H1 (cell line): ENCODE results near the gene KLF14. TPM values are rescaled to one million over a fixed set of nuclear protein-coding genes. Genes with fewer than 3 reads are reported as not detected.

Source experiments
- CTCF ChIA-PET: fragments of 300-600 bp; sonication (Branson Sonifier 250); formaldehyde crosslinking; loops from one replicate; lab custom pipeline; 2021; ENCODE audit not compliant: partially characterized antibody; lab: Charles Lee
- POLR2A ChIA-PET: fragments of 300-600 bp; sonication (Branson Sonifier 250); formaldehyde crosslinking; loops from one replicate; lab custom pipeline; 2021; ENCODE audit warnings: inconsistent platforms; ENCODE audit not compliant: partially characterized antibody; lab: Charles Lee
- DNase-seq, 2 experiments: peaks; one replicate each; pipeline versions ENCODE4 v3.0.0 to v3.0.0-alpha.2; 2010 to 2022; ENCODE audit warnings: low spot score in 2 of 2, low read depth in 1 of 2, mixed read lengths in 1 of 2
- FAIRE-seq: peaks from 2 replicates; lab custom pipeline; 2011; peaks lifted over from hg19 to GRCh38; lab: Jason Lieb, UNC
- H2AFZ ChIP-seq: 2 replicates; pipeline ENCODE4 v1.8.1; 2012; ENCODE audit warnings: low read length, inconsistent platforms
- H2AK5ac ChIP-seq: 2 replicates; pipeline ENCODE4 v1.6.1; 2013; ENCODE audit warnings: low read depth, low read length
- H2BK120ac ChIP-seq: replicated peaks from 2 replicates; pipeline ENCODE3; 2013; ENCODE audit warnings: low read depth, low read length, inconsistent platforms
- H2BK12ac ChIP-seq: 2 replicates; pipeline ENCODE4 v1.6.1; 2013; ENCODE audit warnings: low read depth, low read length
- H2BK15ac ChIP-seq: 2 replicates; pipeline ENCODE4 v1.6.1; 2013; ENCODE audit warnings: low read length
- H2BK20ac ChIP-seq: 2 replicates; pipeline ENCODE4 v1.6.1; 2013; ENCODE audit warnings: low read length
- H2BK5ac ChIP-seq: 2 replicates; pipeline ENCODE4 v1.6.1; 2013; ENCODE audit warnings: low read depth, low read length
- H3K14ac ChIP-seq: 2 replicates; pipeline ENCODE4 v1.6.1; 2013; ENCODE audit warnings: inconsistent platforms; ENCODE audit not compliant: insufficient read length
- H3K18ac ChIP-seq: 2 replicates; pipeline ENCODE4 v1.6.1; 2013; ENCODE audit warnings: low read length; ENCODE audit errors: extremely low read depth
- H3K23ac ChIP-seq: 2 replicates; pipeline ENCODE4 v1.6.1; 2013; ENCODE audit warnings: inconsistent platforms; ENCODE audit not compliant: insufficient read length
- H3K23me2 ChIP-seq: 2 replicates; pipeline ENCODE4 v1.6.1; 2013; ENCODE audit warnings: low read depth, low read length
- H3K27ac ChIP-seq: 2 replicates; pipeline ENCODE4 v1.6.1; 2011; ENCODE audit warnings: low read depth, low read length, inconsistent platforms
- H3K27me3 ChIP-seq, 4 experiments: replicated peaks in 1 of 4; 1 replicate in 1 of 4; 2 replicates in 3 of 4; pipeline versions ENCODE4 v1.6.1 to v1.8.1; 2011 to 2013; ENCODE audit warnings: low read length in 3 of 4, mild to moderate bottlenecking in 3 of 4, inconsistent platforms in 2 of 4, mixed read lengths in 2 of 4, moderate library complexity in 1 of 4; ENCODE audit not compliant: control insufficient read depth in 3 of 4, insufficient read depth in 3 of 4; ENCODE audit errors: extremely low read depth in 1 of 4
- H3K36me3 ChIP-seq, 4 experiments: 2 replicates each; pipeline versions ENCODE4 v1.6.1 to v1.8.1; 2011 to 2013; ENCODE audit warnings: mild to moderate bottlenecking in 4 of 4, low read length in 3 of 4, moderate library complexity in 2 of 4, control low read depth in 1 of 4, inconsistent platforms in 1 of 4; ENCODE audit not compliant: insufficient read depth in 4 of 4, control insufficient read depth in 2 of 4
- H3K4ac ChIP-seq: replicated peaks from 2 replicates; pipeline ENCODE3; 2013; ENCODE audit warnings: low read length, low read depth, mixed read lengths, inconsistent platforms; ENCODE audit not compliant: insufficient read length
- H3K4me1 ChIP-seq, 4 experiments: replicated peaks in 1 of 4; 1 replicate in 1 of 4; 2 replicates in 3 of 4; pipeline versions ENCODE4 v1.6.1 to v1.8.1; 2011 to 2013; ENCODE audit warnings: low read length in 3 of 4, inconsistent platforms in 2 of 4, mixed read lengths in 1 of 4; ENCODE audit not compliant: insufficient read depth in 4 of 4, control insufficient read depth in 3 of 4
- H3K4me2 ChIP-seq, 2 experiments: 2 replicates each; pipeline versions ENCODE4 v1.6.1 to v1.8.1; 2011 to 2013; ENCODE audit warnings: low read depth in 2 of 2, low read length in 2 of 2, control low read depth in 1 of 2, inconsistent platforms in 1 of 2, mild to moderate bottlenecking in 1 of 2; ENCODE audit not compliant: insufficient read depth in 1 of 2
- H3K4me3 ChIP-seq, 4 experiments: fragments of 200-600, 300-600 bp in 1 of 4; sonication (generic), shearing (Covaris generic), sonication (Bioruptor Twin) in 1 of 4; 2 replicates each; pipeline versions ENCODE4 v1.5.1 to v1.8.1; 2011 to 2016; ENCODE audit warnings: low read length in 4 of 4, low read depth in 3 of 4, control low read depth in 2 of 4, inconsistent platforms in 2 of 4, mild to moderate bottlenecking in 2 of 4, mixed read lengths in 1 of 4, moderate library complexity in 1 of 4; ENCODE audit not compliant: insufficient read depth in 2 of 4; ENCODE audit errors: extremely low read depth in 1 of 4
- H3K56ac ChIP-seq: replicated peaks from 2 replicates; pipeline ENCODE3; 2013; ENCODE audit warnings: low read depth, mild to moderate bottlenecking, mixed read lengths, low read length, inconsistent platforms; ENCODE audit not compliant: insufficient read length
- H3K79me1 ChIP-seq: 2 replicates; pipeline ENCODE4 v1.6.1; 2013; ENCODE audit warnings: low read depth, low read length, control low read depth
- H3K79me2 ChIP-seq, 2 experiments: 2 replicates each; pipeline versions ENCODE4 v1.6.1 to v1.8.1; 2012 to 2013; ENCODE audit warnings: low read length in 2 of 2, mild to moderate bottlenecking in 2 of 2, inconsistent platforms in 1 of 2; ENCODE audit not compliant: insufficient read depth in 2 of 2, control insufficient read depth in 1 of 2
- H3K9ac ChIP-seq, 4 experiments: replicated peaks in 1 of 4; 1 replicate in 1 of 4; 2 replicates in 3 of 4; pipeline versions ENCODE4 v1.6.1 to v1.8.1; 2011 to 2013; ENCODE audit warnings: low read depth in 3 of 4, low read length in 3 of 4, control low read depth in 2 of 4, mild to moderate bottlenecking in 2 of 4, moderate library complexity in 2 of 4, inconsistent platforms in 1 of 4; ENCODE audit errors: extremely low read depth in 1 of 4
- H3K9me3 ChIP-seq, 2 experiments: 2 replicates each; pipeline versions ENCODE4 v1.6.1 to v1.8.1; 2012 to 2013; ENCODE audit warnings: mild to moderate bottlenecking in 2 of 2, moderate library complexity in 2 of 2, control low read depth in 1 of 2, inconsistent platforms in 1 of 2, low read depth in 1 of 2, low read length in 1 of 2, mixed read lengths in 1 of 2; ENCODE audit not compliant: insufficient read depth in 2 of 2
- H4K20me1 ChIP-seq, 2 experiments: replicated peaks in 1 of 2; 2 replicates each; pipeline versions ENCODE3 to v1.8.1; 2011 to 2013; ENCODE audit warnings: inconsistent platforms in 2 of 2, low read length in 2 of 2, mild to moderate bottlenecking in 1 of 2; ENCODE audit not compliant: insufficient read depth in 2 of 2, control insufficient read depth in 1 of 2
- H4K5ac ChIP-seq: 2 replicates; pipeline ENCODE4 v1.6.1; 2013; ENCODE audit warnings: low read length, low read depth, mixed read lengths, inconsistent platforms; ENCODE audit not compliant: insufficient read length
- H4K8ac ChIP-seq: 2 replicates; pipeline ENCODE4 v1.8.0; 2013; ENCODE audit warnings: mild to moderate bottlenecking, moderate library complexity, low read length, inconsistent platforms; ENCODE audit not compliant: insufficient read depth; ENCODE audit errors: extremely low read depth
- H4K91ac ChIP-seq: replicated peaks from 2 replicates; pipeline ENCODE3; 2013; ENCODE audit warnings: low read length, mixed read lengths, inconsistent platforms; ENCODE audit not compliant: insufficient read length
- ASH2L ChIP-seq: fragments of 200-600, 300-600 bp; sonication (generic); IDR thresholded peaks from one replicate; pipeline ENCODE4 v1.7.1; 2017; ENCODE audit warnings: low read length
- CBX8 ChIP-seq: fragments of 300-800, 300-1000 bp; sonication (generic); IDR thresholded peaks from 2 replicates; pipeline ENCODE4 v1.7.1; 2016; ENCODE audit warnings: low read depth, low read length, borderline replicate concordance
- CREB1 ChIP-seq: IDR thresholded peaks from 2 replicates; pipeline ENCODE4 v1.6.1; 2012; ENCODE audit warnings: inconsistent platforms
- FOSL1 ChIP-seq: IDR thresholded peaks from 2 replicates; pipeline ENCODE4 v1.6.1; 2011; ENCODE audit warnings: mild to moderate bottlenecking, low read depth, low read length, moderate library complexity; ENCODE audit not compliant: insufficient read depth
- KDM1A ChIP-seq: fragments of 200-600, 300-600 bp; sonication (generic); IDR thresholded peaks from 2 replicates; pipeline ENCODE4 v1.7.1; 2016; ENCODE audit warnings: mild to moderate bottlenecking, low read length, borderline replicate concordance
- NANOG ChIP-seq: IDR thresholded peaks from 2 replicates; pipeline ENCODE4 v1.6.1; 2011; ENCODE audit warnings: low read length, low read depth, mild to moderate bottlenecking, inconsistent platforms; ENCODE audit not compliant: insufficient read depth, poor library complexity, severe bottlenecking
- NRF1 ChIP-seq: IDR thresholded peaks from 2 replicates; pipeline ENCODE4 v1.6.1; 2011; ENCODE audit warnings: mild to moderate bottlenecking, low read depth, low read length, improper control_type of control experiment
- RAD21 ChIP-seq, 2 experiments: IDR thresholded peaks in 1 of 2; conservative IDR thresholded peaks in 1 of 2; 2 replicates each; pipeline ENCODE4 v1.6.1; 2011; ENCODE audit warnings: low read depth in 2 of 2, low read length in 2 of 2, improper control_type of control experiment in 1 of 2, inconsistent platforms in 1 of 2, mild to moderate bottlenecking in 1 of 2, moderate library complexity in 1 of 2
- RXRA ChIP-seq: IDR thresholded peaks from 2 replicates; pipeline ENCODE4 v1.6.1; 2011; ENCODE audit warnings: low read depth, mild to moderate bottlenecking, low read length, moderate library complexity; ENCODE audit not compliant: insufficient read depth
- SAP30 ChIP-seq: fragments of 300-600 bp; sonication (generic); IDR thresholded peaks from 2 replicates; pipeline ENCODE4 v1.7.1; 2012; ENCODE audit warnings: low read length, moderate library complexity, mild to moderate bottlenecking, inconsistent platforms; ENCODE audit not compliant: insufficient read depth, insufficient replicate concordance
- SIN3A ChIP-seq, 2 experiments: IDR thresholded peaks in 1 of 2; conservative IDR thresholded peaks in 1 of 2; 2 replicates each; pipeline ENCODE4 v1.6.1; 2011 to 2012; ENCODE audit warnings: low read length in 2 of 2, improper control_type of control experiment in 1 of 2, low read depth in 1 of 2, mild to moderate bottlenecking in 1 of 2
- SIX5 ChIP-seq: IDR thresholded peaks from 2 replicates; pipeline ENCODE4 v1.6.1; 2011; ENCODE audit warnings: mild to moderate bottlenecking, low read depth, low read length
- SP4 ChIP-seq: IDR thresholded peaks from 2 replicates; pipeline ENCODE4 v1.6.1; 2012; ENCODE audit warnings: low read length, inconsistent platforms
- TEAD4 ChIP-seq: IDR thresholded peaks from 2 replicates; pipeline ENCODE4 v1.6.1; 2012; ENCODE audit warnings: low read depth, low read length, inconsistent platforms, mixed read lengths
- WGBS, 2 experiments: shearing (Covaris generic) in 1 of 2; methylation state at CpG; one replicate each; pipeline versions ENCODE4 v1.1.6 to v1.1.7; 2013 to 2015; ENCODE audit warnings: low lambda C conversion rate in 2 of 2, mixed read lengths in 2 of 2, inconsistent platforms in 1 of 2, low coverage in 1 of 2, missing lambda C conversion rate in 1 of 2; ENCODE audit not compliant: insufficient replicate concordance in 2 of 2, insufficient coverage in 1 of 2, insufficient read length in 1 of 2; ENCODE audit errors: extremely low coverage in 1 of 2, missing lambda C conversion rate in 1 of 2; 5-methylcytosine and 5-hydroxymethylcytosine counted together
- polyA plus RNA-seq, 7 experiments: library from polyadenylated mRNA; depleted of rRNA in 3 of 7; stranded (reverse) in 5 of 7; unstranded in 2 of 7; fragments of >200 nt in 5 of 7; fragments of 200-250 nt in 2 of 7; gene quantifications; 1 replicate in 5 of 7; 2 replicates in 1 of 7; 4 replicates in 1 of 7; pipeline versions ENCODE4 v1.2.1 to v1.2.3, GENCODE V29; 2011 to 2013; ENCODE audit warnings: missing spikeins in 2 of 7, mixed read lengths in 2 of 7
- total RNA-seq: library from RNA; stranded (reverse); fragmentation: NEBNext Ultra II Directional; extraction: Animal tissue kit (Norgen Biotek cat#: 25700); gene quantifications from 2 replicates; pipeline ENCODE4 v1.2.1, GENCODE V29; 2021

KLF14 gene
- total and polyA plus RNA-seq, 2 of the 8 experiments (the other 6 are each of a cell fraction or from before 2014, with no cell fraction given), result 0.02 TPM; not detected in 1

GRCh38 chr7:130723784-130724183, 10.2 kb downstream of the KLF14 start:
- H4K5ac ChIP-seq, result no peak overlapping the region
- no peaks in the 10 kb centered on the region for H3K79me2 ChIP-seq
- H4K91ac ChIP-seq, result no peak overlapping the region
- 0 out of 2 replicates have a peak overlapping the region, but pooled peaks have one; percentile 29 for H2AFZ ChIP-seq
- DNase-seq (no peak), FAIRE-seq (no peak)
- H2BK120ac ChIP-seq, result no peak overlapping the region
- no peaks in the 10 kb centered on the region for H3K79me1 ChIP-seq
- H3K4me1 ChIP-seq, result peaks cover 0 to 3% (median 0%) of the 10 kb centered on the region in 4 experiments; a peak in 1 of 7 replicates
- no peak overlapping the region for H3K4me3 ChIP-seq
- no peak overlapping the region for H3K9ac ChIP-seq
- H2BK20ac ChIP-seq, result no peak overlapping the region
- H3K14ac ChIP-seq, result no peak overlapping the region
- no peak overlapping the region for H4K8ac ChIP-seq
- ChIA-PET CTCF (interaction anchor here (0.6 to 2.5 kb wide), 8 partner anchors 8 to 547 kb away, joined by 3 to 9 read pairs (median 3); no protein-coding TSS in a partner anchor), POLR2A (interaction anchor here (1.2 kb wide), 1 partner anchor 10 kb away, joined by 5 read pairs; the partner anchor contains the start of gene KLF14)
- H3K27ac ChIP-seq, result no peak overlapping the region
- 88% methylated on average over 4 of the region's 4 CpGs; no CpG with 5 or more reads in 1 of the 2 experiments for WGBS, 2 experiments
- H3K4ac ChIP-seq, result no peak overlapping the region
- H3K4me2 ChIP-seq, result no peak overlapping the region
- no peaks in the 10 kb centered on the region for H3K36me3 ChIP-seq
- H4K20me1 ChIP-seq, result no peaks in the 10 kb centered on the region
- H3K18ac ChIP-seq, result no peak overlapping the region
- no peak overlapping the region for H2BK15ac ChIP-seq
- H3K9me3 ChIP-seq, result no peaks in the 10 kb centered on the region
- H3K56ac ChIP-seq, result no peak overlapping the region
- H2AK5ac ChIP-seq, result no peak overlapping the region
- no peak overlapping the region for H2BK5ac ChIP-seq
- H3K23me2 ChIP-seq, result no peaks in the 10 kb centered on the region
- H2BK12ac ChIP-seq, result no peak overlapping the region
- H3K23ac ChIP-seq, result no peak overlapping the region
- H3K27me3 ChIP-seq, result no peaks in the 10 kb centered on the region; a peak in 1 of 7 replicates
- TF ChIP-seq TEAD4 (no peak), SP4 (no peak), RXRA (no peak), ASH2L (no peak), NANOG (no peak), RAD21 (IDR thresholded peaks at IDR 0.05 in 1 of 2, conservative IDR thresholded peaks at IDR 0.05 in 1 of 2; ENCODE audit: low read depth in 2 of 2, low read length in 2 of 2) (no peak), NRF1 (no peak), KDM1A (no peak), SAP30 (no peak), SIX5 (no peak), FOSL1 (no peak), CBX8 (no peak), CREB1 (no peak), SIN3A (conservative IDR thresholded peaks at IDR 0.05 in 1 of 2, IDR thresholded peaks at IDR 0.05 in 1 of 2; ENCODE audit: low read depth in 1 of 2, low read length in 2 of 2) (no peak)
